Neural progenitor cell (in vitro differentiated cells): Measurements from ENCODE around the gene SAPCD1.

Source experiments
- EZH2 ChIP-seq: fragments of 200-600 bp; sonication (generic); IDR thresholded peaks from 2 replicates; pipeline ENCODE4 v1.6.1; 2017; ENCODE audit warnings: antibody characterized with exemption, mild to moderate bottlenecking, moderate library complexity
- EZH2phosphoT487 ChIP-seq: fragments of 200-600 bp; sonication (generic); IDR thresholded peaks from 2 replicates; pipeline ENCODE4 v1.6.1; 2017; ENCODE audit warnings: antibody characterized with exemption
- TF ChIP-seq, protein P1 (sequence below): fragments of 200-600 bp; sonication (generic); IDR thresholded peaks from 2 replicates; pipeline ENCODE4 v1.5.1; 2017; ENCODE audit warnings: antibody characterized with exemption, mild to moderate bottlenecking

DNA sequence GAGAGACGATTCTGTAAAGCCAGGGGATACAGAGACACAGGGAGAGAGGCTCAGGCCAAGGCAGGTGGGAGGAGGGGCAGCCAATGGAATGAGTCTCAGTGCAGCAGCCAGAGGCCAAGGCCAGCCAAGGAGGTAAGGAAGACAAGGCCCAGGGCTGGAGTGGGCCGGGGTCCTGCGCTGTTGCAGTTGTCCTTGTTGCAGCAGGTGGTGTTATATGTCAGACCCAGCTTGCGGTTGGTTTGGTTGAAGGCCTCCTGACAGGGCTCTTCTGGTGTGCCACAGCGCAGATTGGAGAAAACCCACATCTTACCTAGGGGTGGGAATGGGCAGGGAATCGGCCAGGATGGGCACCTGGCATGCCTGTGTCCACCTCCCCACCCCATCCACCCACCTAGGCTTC is 43.5 kb upstream of the SAPCD1 start:
- TF ChIP-seq EZH2 (no peak), EZH2phosphoT487 (no peak)
- TF ChIP-seq, protein P1, sequence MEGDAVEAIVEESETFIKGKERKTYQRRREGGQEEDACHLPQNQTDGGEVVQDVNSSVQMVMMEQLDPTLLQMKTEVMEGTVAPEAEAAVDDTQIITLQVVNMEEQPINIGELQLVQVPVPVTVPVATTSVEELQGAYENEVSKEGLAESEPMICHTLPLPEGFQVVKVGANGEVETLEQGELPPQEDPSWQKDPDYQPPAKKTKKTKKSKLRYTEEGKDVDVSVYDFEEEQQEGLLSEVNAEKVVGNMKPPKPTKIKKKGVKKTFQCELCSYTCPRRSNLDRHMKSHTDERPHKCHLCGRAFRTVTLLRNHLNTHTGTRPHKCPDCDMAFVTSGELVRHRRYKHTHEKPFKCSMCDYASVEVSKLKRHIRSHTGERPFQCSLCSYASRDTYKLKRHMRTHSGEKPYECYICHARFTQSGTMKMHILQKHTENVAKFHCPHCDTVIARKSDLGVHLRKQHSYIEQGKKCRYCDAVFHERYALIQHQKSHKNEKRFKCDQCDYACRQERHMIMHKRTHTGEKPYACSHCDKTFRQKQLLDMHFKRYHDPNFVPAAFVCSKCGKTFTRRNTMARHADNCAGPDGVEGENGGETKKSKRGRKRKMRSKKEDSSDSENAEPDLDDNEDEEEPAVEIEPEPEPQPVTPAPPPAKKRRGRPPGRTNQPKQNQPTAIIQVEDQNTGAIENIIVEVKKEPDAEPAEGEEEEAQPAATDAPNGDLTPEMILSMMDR, result no peak
